Sigmoid colon (tissue), 4 donors: ENCODE results near the gene ATP2A2.

Experiments
- CTCF ChIP-seq, 4 experiments: fragments of 450-650 bp in 3 of 4; fragments of 200-600 bp in 1 of 4; IDR thresholded peaks; one replicate each; pipeline ENCODE4 v1.5.1; 2016 to 2019; ENCODE audit warnings: antibody characterized with exemption in 4 of 4, mild to moderate bottlenecking in 3 of 4, moderate library complexity in 2 of 4
- POLR2AphosphoS5 ChIP-seq, 4 donors: sonication (generic); formaldehyde crosslinking; IDR thresholded peaks; one replicate each; pipeline ENCODE4 v1.6.1; 2017; ENCODE audit warnings: antibody characterized with exemption in 4 of 4

- TF ChIP-seq CTCF (IDR thresholded peaks at IDR 0.05) (no peak), POLR2AphosphoS5 (IDR thresholded peaks at IDR 0.05) (no peak)
Observed at GRCh38 chr12:110278255-110278536, 2.9 kb upstream of the ATP2A2 start.
